ENCODE data around the gene PLRG1. TPM values are rescaled to one million over a fixed set of nuclear protein-coding genes. Genes with fewer than 3 reads are reported as not detected.

The PLRG1 gene
- total RNA-seq, 1 donor from 2014 or later: 28.3 TPM

DNA sequence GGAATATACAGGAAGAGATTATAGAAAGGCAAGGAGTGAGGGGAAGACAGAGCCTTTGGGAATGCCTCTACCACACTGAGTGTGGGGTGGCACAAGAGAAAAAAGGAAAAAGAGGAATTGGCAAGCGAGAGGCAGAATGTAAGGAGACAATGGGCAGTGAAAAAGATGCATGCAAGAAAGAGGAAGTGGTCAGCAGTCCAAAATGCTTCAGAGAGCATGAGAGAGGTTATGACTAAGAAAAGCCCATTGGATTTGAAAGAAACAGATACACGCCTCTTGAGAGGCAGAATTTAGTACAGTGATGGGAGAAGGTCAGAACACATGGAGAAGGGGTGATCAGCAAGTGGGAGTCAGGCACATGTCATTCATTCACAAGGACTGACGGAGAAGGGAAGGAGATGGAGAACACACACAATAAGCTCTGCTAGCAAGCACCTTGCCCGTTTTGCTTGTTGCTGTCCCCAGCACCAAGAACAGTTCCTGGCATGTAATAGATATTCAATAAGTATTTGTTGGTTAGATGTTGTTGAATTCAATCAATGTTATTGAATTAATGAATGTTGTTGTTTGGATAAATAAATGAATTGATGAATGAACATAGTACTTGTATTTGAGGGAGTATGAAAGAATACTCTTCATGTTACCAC lies 65.0 kb downstream of the PLRG1 start:
- ATAC-seq (no peak), DNase-seq (ENCODE audit: low spot score) (no peak)

Other genes starting within 250 kb of the PLRG1 start
- 0.08 TPM for gene DCHS2, start 58.6 kb downstream of the PLRG1 start, total RNA-seq
- gene FGB, start 12.6 kb upstream of the PLRG1 start, total RNA-seq: 9,039 TPM
- 15,070 TPM for gene FGA, start 40.3 kb upstream of the PLRG1 start, total RNA-seq
- gene FGG, start 62.3 kb upstream of the PLRG1 start, total RNA-seq: 7,950 TPM
- 1.6 TPM for gene LRAT, start 193.6 kb upstream of the PLRG1 start, total RNA-seq
- gene RBM46, start 230.9 kb upstream of the PLRG1 start, total RNA-seq: 0.15 TPM